Measurements from ENCODE around the gene LEMD2.

The LEMD2 gene

DNA sequence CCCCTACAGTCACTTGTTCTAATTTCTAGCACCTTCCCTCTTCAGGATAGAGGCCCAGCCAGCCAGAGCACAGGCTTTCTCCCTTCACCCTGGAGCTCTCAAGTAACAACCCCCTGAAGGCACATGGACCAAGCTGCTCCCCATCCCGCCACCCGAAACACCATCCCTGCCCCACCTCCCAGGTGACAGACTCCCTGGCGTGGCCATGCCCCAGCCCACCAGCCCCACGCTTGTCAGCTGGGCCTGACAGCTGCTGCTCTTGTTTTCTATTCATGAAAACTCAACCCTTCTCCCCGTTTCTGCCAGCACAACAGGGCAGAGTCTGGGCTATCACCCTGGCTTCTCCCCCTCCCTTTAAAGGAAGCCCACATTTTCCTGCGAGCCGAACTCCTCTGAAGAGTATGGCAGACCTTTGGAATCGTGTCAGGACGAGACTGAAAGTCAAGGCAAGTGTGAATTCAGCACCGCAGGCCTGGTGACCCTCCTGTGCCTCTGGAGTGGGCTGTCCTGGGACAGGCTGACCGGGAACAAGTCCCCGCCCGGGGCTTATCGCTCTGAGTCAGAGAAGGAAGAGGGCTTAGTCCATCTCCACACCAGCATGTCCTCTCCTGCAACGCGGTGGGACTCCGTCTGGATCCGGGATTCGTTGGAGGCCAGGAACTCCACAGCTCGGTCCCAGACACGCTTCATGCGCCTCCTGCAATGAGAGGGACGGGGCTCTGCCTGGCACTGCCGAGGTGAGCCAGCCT is 16.7 kb downstream of the LEMD2 start:
- no peak for DNase-seq

DNA sequence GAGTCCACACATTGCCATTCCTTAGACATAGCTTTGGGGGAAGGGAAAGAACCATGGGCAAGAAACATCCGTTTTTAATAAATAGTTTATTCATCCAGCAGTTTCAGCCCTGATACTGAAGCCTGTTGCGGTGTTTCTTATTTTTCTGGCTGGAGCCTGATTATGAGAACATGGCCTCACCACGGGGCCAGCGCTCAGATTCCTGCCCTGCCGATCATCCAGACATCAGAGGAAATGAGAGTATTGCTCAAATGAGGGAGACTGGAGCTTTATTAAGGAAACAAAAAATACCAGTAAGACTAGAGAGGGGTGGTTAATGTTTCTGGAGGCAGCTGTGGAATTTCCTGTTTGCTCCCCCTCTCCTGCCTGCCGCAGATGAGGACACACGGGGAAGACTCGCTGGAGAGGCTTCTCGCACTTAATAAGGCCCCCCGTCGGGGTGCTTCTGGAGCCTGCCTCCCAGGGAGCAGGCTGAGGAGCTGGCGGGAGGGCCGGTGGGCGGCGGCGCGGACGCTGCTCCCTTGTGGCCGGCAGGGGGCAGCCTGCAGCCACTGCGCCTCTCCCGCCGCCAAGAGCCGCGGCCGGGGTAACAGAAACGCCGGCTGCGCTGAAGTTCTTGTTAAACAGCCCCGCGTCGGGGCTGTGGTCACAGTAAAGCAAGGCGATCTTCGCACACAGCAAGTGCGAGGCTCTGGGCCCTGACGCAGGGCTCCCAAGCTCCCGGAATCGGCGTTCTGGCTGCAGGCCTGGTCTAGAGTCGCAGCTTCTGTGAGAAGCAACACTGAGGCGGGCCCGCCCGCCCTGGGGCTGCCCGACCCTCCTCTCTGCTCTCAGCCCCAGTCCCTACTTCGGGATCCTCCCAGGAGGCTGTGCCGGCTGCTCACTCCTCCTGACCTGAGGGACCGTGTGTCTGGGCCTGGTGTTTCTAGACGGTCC is 17.5 kb downstream of the LEMD2 start:
- DNase-seq = peak; percentile 49

DNA sequence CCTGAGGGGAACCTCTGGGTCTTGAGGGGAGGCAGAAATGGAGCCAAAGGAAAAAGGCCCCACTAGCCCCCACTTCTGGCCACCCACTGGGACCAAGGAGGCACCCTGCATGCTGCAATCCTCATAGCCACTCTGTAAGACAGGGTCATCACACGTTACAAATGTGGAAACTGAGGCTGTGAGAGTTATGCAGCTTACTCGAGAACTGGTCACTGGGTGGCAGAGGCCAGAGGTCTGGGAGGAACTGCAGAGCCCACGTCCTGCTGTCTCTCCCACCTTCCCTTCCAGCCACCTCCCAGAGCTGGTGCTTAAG is 18.1 kb downstream of the LEMD2 start:
- DNase-seq = no peak

DNA sequence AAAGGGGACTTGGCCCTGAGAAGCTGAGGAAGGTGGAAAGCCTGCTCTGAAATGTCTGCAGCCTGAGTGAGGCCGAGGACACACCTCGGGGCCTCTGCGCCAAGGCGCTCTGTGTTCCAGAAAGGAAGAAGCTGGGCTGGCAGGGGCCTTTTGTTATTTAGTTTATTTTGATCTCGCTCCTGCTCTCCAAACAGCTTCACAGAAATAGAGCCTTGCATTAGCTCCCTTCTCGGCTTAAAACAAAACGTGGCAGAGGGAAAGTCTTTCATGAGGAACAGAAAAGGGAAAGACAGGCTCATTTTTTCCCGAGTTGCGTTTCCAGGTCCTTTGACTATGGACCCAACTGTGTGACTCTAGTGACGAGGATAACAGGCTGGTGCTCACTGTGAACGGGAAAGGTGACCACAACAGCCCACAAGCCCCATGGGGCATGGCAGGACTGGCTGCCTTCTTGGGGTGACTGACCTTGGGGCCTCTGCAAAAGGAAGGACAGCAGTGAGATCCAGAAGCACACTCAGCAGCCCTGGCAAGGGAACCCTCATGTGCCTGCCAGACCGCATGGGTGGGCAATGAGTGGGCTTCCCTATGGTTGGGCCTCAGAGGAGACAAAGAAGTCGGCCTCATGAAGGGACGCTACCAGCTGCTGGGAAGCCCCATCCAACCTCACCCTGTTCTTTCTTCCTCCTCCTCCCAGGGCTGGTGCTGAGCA is 18.7 kb downstream of the LEMD2 start:
- DNase-seq = no peak

DNA sequence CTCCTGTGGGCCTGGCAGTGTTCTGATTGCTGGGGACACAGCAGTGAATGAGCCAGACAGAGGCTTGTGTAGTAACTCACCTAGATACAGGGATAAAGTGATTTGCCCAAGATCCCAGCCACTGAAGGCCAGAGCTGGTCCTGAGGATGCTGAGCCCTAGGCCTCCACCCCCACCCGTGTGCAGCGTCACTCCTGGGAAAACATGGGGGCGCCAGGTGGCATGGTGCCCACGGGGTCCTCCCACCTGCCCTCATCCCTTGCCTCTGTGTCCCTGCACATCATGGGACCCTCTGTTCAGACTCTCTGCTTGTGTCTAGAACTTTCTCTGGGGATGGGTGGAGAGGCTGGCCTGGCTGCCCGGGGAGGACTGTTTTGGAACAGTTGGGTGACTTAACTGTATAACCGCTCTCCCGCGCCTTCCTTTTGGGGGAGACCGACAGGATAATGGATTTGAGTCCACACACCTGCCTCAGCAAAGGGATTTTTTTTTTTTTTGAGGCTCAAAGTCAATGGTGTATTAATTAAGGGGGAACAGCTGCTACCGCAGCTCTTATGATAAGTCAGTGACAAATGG is 19.6 kb downstream of the LEMD2 start:
- no peak for DNase-seq

DNA sequence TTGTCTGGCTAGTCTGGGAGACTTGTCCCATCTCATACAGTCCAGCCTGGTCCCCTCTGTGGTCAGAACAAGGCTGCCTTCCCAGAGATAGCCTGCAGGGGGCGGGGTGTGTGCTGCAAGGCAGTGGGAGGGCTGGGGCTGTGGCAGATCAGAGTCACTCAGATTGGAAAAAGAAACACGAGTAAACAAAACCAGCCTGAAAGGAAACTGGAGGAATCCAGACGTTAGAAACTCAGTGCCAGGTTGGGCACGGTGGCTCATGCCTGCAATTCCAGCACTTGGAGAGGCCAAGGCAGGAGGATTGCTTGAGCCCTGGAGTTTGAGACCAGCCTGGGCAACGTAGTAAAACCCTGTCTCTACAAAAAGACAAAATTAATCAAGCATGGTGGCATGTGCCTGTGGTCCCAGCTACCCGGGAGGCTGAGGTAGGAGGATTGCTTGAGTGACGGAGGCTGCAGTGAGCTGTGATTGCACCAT is 20.2 kb downstream of the LEMD2 start:
- peak; percentile 58 for DNase-seq

DNA sequence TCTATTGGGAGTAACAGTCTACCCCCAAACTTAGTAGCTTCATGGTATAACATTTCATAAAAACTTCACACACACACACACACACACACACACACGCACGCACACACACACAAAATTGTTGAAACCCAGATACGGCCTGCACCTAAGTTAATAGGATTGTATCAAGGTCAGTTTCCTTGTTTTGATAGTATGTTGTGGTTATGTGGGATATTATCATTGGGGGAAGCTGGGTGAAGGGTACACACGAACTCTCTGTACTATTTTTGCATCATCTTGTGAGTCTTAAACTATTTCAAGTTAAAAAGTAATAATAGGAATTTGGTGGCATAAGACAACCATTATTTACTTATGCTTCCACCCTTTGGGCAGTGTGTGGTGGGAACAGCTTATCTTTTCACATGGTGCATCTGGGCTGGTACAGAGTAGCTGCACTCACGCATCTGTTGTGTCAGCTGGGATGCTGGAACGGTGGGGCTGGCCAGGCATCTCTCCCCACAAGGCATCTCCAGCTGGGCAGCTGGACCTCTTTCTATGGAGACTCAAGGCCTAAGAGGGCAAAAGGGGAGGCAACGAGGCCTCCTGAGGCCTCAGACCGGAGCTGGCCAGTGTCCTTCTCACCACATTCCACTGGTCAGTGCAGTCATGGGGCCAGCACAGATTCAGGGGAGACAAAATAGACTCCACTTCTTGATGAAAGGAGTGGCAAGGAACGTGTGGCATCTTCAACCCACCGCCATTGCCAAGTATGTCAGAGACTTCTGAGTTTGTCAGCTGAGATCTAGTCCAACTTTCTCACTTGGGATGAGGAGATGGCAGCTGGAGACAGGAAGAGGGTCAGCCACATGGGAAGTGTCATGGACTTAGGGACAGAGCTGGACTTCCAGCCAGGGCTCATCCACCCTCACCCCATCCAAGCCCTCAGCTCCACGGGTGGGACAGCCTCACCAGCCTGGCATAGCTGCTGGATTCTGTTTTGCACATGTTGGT is 21.7 kb downstream of the LEMD2 start:
- no peak for DNase-seq

DNA sequence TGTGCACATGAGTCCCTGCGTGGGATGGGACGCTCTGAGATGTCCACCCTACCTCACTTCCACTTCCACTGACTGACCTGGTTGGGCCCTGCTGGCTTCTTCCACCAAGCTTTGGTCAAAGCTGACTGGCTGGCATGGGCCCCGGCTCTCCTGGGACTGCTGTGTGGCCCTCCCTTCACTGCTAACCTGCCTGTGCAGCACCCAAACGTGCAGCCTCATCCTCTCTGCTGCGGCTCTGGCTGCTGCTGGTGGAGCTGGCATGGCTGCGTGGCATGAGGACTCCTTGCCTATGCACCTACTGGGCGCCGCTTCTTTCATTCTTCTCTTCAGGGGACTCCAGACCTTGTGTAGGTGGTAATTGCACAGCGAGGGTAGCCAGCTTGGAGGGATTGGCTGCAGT is 23.6 kb downstream of the LEMD2 start:
- DNase-seq = no peak

DNA sequence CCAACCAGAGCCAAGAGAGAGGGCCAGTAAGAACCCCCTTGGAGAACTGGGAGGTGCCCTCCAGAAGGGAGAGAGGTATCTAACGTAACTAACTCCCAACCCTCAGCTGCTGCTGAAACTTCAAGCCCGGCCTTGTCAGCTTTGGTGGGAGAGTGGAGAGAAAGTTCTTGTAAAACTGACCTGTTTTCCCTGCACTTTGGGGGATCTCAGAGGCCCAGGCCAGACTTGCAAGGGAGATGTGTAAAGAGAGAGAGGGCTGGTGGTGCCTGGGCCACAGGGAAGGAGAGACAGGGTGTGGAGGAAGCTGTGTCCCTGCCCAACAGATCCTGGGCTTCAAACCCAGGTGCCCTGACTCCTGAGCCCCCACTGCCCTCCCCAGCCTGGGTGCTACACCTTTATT is 24.9 kb downstream of the LEMD2 start:
- DNase-seq = no peak

DNA sequence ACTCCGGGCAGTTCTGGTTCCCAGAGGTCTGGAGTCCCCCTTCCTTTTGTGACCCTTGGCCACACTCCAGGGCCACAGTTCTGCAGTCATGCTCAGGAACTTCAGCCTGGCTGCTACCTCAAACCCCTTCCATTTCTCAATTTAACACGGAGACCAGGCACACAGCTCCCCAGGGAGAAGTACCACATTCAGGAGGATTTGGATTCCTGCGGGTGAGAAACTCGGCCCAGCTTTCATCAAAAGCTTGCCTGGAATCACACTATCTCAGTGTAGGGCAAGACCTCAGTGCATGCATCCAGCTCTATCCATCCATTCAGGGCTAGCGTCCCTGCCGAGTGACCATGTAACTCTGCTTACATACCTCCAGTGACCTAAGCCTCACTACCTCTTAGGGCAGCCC is 25.4 kb downstream of the LEMD2 start:
- DNase-seq = no peak

DNA sequence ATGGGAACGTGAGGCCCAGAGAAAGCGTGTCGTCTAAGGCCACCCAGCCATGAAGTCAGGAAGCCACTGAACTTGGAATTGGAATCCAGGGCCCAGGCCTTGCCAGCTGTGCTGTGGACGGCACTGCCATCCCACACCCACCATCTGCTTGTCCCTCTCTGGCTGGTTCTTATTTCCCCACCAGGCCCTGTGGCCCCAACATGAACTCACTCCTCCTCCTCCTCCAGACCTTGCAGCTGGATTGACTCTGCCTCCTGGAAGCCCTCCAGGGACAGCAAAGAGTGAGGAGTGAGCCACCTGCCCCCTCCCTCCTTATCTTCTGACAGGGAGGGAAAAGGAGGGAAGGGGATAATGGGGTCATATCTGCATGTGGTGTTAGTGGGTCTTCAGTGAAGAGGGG is 26.2 kb downstream of the LEMD2 start:
- DNase-seq = no peak

DNA sequence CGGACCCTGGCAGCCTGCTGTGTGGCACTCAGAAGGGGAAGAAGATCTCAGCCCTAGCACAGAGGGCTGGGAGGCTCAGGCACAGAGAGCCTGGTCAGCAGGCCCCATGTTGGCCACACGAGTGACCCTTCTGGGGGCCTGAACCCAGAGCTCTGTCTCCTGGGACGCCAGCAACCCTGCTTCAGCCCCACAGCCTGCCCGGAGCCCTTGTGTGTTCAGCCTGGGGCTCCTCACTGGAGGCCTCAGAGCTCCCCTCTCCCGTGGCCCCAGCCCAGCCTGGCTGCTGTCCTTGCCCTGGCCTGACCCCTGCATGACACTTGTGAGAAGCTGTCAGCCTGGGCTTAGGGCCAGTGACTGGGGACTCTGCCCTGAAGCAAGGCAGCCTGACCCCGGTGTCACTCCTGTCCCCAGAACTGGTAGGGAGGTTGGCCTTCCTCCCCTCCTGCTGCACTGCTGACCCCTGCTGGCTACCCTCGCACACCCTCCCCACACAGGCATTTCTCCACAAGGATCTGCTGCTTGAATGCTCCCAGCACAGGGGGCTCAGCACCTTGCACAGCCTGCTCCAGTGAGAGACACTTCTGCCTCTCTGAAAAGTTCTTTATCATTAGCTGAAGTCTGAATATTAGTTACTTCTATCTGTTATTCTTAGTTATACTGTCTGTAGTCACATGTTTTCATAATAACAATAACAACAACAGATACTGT is 26.9 kb downstream of the LEMD2 start:
- DNase-seq = no peak

DNA sequence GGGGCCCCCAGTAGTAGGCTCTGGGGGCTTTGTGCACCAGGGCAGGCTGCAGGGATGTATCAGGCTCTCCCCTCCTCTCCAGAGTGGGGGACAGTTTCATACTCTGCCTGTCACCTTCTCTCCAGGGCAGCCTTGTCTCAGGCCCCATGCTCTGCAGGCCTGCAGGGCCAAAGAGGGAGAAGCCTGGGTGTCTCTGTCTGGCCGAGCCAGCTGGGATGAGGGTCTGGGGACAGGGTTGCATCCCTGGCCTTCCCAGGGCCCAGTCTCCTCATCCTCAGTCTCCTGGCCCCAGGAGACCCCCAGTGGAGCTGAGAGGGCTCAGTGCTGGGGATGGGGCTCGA is 27.4 kb downstream of the LEMD2 start:
- DNase-seq = no peak

DNA sequence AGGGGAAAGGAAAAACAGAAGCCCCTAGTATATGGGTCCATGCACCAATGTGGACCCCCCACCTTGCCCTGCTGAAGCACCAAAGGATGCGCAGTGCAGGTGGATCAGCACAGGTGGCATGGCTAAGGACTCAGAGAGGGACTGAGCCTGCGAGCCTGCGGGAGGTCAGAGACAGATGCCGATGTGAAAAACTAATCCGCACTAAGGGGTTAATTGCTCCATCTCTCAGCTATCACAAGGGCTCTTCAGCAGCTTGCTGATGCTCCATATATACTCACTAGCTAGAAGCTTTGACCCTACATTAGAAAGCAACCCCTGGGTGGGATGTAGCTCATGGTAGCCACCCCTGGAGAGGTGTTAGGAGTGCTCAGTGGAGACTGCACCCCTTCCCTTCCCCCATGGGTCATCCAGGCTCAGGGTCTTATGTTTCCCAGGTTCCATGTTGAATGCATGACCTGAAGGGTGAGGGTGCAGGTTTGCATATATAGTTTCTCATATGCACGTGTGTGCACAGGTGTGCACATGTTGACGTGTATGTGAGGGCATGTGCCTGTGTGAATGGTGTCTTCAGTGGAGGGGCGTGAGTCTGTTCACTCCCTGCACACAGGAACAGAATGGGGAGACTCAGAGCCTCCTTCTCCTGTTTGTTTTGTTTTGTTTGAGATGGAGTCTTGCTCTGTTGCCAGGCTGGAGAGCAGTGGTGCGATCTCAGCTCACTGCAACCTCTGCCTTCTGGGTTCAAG is 28.9 kb downstream of the LEMD2 start:
- no peak for DNase-seq

DNA sequence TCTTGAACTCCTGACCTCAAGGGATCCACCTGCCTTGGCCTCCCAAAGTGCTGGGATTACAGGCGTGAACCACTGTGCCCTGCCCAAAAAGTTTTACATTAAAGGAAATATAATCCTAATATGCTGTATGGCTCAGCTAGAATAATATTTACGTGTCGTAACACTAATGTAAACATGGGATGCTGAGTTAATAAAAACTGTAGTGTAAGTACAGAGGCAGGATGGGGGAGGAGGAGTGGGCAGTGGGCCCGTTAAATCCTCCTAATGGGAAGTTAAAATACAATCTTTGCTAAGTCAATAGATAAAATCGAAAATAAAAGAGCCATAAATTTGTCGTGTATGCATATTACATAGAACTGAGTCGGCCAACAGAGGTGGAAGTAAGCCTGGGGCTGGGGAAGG is 30.1 kb downstream of the LEMD2 start:
- no peak for DNase-seq

DNA sequence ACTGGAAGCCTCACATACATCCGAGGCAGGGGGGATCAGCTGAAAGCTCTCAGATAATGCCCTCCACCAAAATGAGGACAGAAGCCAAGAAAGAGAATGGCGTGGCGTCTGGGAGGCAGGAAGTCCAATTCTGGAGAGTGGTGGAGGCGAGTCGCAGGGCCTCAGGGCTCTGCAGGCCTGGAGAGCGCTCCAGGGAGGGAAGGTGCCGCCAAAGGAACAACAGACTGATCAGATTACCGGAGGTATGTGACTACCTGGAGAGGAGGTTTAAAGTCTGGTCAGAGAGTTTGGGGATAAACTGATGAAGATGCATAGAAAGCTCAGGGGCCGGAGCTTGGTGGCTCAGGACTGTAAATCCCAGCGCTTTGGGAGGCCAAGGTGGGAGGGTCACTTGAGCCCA is 31.0 kb downstream of the LEMD2 start:
- DNase-seq = no peak

DNA sequence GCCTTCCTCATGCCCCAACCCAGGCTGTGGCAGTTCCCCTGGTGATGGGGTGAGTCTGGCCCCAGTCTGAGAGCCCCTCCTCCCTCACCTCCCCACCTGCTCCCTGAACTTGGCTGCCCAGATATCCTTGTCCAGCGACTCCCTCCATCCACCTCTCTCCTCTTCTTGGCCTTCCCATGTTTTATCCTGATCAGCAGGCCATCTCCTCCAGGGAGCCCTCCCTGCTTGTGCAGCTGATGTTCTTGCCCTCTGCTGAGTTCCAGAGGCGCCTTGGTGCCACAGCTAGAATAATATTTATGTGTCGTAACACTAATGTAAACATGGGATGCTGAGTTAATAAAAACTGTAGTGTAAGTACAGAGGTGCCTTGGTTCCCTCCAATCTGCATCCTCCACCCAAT is 31.8 kb downstream of the LEMD2 start:
- DNase-seq = no peak

DNA sequence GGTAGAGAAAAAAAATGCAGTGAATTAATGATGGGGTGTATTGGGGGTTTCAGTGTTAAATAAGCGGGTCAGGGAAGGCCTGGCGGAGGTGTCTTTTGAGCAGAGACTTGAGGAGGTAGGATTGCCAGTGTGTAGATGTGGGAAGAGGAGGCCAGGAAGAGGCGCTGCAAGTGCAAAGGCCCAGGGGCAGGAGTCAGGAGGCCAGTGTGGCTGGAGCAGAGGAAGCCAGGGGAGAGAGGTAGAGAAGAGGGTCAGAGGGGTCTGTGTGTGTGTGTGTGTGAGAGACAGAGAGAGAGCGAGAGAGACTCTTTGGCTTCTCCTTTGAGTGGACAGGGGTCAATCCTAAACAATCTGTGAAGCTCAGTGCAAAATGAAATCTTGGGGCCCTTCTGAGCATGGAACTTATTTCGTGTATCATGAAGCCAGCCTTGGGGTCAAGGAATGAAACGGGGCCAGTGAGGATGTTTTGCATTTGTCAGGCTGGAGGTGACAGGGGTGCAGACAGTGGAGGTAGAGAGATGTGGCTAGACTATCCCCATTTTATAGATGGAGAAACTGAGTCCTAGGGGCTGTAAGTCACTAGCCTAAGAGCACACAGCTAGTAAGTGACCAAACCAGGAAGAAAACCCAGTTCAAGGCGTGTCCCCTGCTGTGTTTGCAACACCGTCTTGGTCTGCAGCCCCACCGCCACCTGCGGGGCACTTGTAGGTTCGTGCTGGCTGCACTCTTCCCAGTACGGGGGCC is 32.5 kb downstream of the LEMD2 start:
- no peak for DNase-seq

DNA sequence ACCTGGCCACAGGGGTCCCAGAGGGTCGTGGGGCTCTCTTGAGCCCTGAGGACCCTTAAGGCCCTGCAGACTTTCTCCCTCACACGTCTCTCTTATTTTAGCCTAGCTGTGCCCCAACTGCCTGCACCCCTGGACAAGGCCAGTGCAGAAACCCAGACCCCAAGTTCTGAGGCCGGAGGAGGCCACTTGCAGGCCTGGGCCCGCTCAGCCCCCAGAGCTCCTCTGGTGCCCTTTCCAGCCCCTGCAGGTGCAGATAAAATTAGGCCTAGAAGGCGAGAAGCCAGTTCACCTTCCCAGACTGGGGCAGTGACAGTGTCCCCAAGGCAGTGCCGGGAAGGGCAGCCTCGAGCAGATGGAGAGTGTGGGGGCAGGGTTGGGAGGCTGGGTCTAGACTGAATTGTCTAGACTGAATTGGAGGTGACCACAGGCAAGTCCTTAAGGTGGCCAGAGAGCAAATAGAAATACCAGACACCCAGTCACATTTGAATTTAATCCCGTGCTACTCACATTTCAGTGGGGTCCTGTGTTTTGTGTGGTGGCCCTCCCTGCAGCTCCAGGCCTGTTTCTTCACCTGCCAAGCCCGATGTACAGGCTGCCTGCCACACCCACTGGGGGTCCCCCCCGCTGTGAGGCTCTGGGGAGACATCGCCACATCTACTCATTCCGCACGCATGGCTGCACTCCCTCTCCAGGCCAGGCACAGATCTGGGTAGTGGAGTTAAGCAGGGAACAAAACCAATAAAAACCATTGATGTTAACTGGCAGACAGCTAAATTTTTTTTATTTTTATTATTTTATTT is 33.7 kb downstream of the LEMD2 start:
- DNase-seq = no peak

All from effector CD4-positive, alpha-beta T cell (primary cell).